ENCODE results near the gene SPATA32. TPM values are rescaled to one million over a fixed set of nuclear protein-coding genes. Genes with fewer than 3 reads are reported as not detected.

The SPATA32 gene
- total RNA-seq, 1 donor from 2014 or later = not detected

DNA sequence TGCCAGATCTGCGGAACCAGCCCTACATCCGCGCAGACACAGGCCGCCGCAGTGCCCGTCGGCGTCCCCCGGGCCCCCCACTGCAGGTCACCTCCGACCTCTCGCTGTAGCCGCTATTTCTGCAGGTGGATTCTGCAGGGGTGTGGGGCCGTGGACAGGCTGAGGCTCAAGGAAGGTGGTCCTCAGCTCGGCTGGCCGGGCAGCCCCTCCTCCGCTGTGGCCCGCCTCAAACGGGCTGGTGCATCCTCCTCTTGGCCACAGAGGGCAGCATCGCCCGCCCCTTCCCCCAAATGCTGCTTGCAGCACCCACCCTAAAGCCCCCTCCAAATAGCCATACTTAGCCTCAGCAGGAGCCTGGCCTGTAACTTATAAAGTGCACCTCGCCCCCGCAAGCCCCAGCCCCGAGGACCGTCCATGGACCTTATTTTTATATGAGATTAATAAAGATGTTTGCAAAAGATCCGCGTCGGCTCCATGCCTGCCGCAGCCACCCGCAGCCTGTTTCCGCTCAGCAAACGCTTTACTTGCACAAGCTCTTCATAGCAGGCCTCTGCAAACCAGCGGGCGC is 14.9 kb downstream of the SPATA32 start:
- TF ChIP-seq, protein P1, sequence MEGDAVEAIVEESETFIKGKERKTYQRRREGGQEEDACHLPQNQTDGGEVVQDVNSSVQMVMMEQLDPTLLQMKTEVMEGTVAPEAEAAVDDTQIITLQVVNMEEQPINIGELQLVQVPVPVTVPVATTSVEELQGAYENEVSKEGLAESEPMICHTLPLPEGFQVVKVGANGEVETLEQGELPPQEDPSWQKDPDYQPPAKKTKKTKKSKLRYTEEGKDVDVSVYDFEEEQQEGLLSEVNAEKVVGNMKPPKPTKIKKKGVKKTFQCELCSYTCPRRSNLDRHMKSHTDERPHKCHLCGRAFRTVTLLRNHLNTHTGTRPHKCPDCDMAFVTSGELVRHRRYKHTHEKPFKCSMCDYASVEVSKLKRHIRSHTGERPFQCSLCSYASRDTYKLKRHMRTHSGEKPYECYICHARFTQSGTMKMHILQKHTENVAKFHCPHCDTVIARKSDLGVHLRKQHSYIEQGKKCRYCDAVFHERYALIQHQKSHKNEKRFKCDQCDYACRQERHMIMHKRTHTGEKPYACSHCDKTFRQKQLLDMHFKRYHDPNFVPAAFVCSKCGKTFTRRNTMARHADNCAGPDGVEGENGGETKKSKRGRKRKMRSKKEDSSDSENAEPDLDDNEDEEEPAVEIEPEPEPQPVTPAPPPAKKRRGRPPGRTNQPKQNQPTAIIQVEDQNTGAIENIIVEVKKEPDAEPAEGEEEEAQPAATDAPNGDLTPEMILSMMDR (IDR thresholded peaks at IDR 0.05; ENCODE audit: partially characterized antibody, unreplicated experiment) = peak; percentile 61
- H3K4me1 Mint-ChIP-seq (ENCODE audit: low read depth, unreplicated experiment) = no peaks in the 10 kb centered on the region
- DNase-seq = peak; percentile 80
- H3K36me3 Mint-ChIP-seq (ENCODE audit: unreplicated experiment) = no peaks in the 10 kb centered on the region
- H3K9me3 Mint-ChIP-seq (ENCODE audit: unreplicated experiment) = peaks cover 4% of the 10 kb centered on the region
- H3K27ac Mint-ChIP-seq (ENCODE audit: unreplicated experiment) = peak overlapping the region; percentile 39
- H3K27me3 Mint-ChIP-seq (ENCODE audit: unreplicated experiment) = peaks cover 10% of the 10 kb centered on the region
- H3K4me3 Mint-ChIP-seq (ENCODE audit: unreplicated experiment) = peak overlapping the region; percentile 87

DNA sequence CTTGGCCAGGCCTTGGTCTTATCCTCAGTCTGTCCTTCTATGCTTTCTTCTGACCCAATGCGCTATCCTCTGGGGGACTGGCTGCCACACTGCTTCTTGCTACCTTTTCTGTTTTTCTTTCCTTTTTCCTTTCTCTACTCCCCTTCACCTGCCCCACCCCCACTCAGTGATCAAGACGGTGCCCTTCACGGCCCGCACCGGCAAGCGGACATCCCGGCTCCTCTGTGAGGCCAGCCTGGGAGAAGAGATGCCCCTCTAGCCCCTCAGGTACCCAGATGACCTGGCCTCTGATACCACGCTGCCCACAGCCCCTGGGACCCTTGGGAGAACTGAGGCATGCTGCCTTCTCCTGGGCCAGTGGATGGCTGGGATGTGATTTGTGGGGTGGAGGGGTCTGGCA is 15.6 kb downstream of the SPATA32 start:
- Mint-ChIP-seq H3K9me3 (ENCODE audit: unreplicated experiment) (peaks cover 4% of the 10 kb centered on the region), H3K27ac (ENCODE audit: unreplicated experiment) (no peak overlapping the region), H3K4me1 (ENCODE audit: low read depth, unreplicated experiment) (no peaks in the 10 kb centered on the region)

DNA sequence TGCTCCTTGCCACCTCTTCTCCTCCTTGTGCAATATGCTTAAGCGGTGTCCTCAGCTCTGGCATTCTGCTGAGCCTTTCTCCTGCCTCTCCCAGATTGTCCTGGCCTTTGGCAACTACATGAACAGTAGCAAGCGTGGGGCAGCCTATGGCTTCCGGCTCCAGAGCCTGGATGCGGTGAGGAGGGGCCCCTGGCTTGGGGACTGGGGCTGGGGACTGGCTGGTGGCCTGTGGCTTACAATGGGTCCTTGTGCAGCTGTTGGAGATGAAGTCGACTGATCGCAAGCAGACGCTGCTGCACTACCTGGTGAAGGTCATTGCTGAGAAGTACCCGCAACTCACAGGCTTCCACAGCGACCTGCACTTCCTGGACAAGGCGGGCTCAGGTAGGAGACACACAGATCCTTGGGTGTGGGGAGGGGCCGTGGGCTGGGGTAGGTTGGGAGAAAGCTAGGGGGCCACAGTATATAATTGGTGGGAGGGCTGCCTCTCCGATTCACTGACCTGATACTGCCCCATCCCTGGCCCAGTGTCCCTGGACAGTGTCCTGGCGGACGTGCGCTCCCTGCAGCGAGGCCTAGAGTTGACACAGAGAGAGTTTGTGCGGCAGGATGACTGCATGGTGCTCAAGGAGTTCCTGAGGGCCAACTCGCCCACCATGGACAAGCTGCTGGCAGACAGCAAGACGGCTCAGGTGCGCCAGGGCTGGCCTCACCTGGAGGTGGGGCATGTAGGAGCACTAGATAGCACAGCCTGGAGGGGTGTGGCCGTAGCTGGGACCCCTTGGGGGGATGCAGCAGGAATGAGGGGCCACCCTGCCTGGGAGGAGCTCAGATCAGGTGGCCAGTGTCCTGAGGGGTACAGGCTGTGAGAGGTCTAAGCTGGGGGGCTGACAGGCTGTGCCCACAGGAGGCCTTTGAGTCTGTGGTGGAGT is 16.9 kb downstream of the SPATA32 start:
- no peaks in the 10 kb centered on the region for H3K4me1 Mint-ChIP-seq (ENCODE audit: low read depth, unreplicated experiment)
- no peak overlapping the region for H3K27ac Mint-ChIP-seq (ENCODE audit: unreplicated experiment)
- no peaks in the 10 kb centered on the region for H3K36me3 Mint-ChIP-seq (ENCODE audit: unreplicated experiment)
- H3K4me3 Mint-ChIP-seq (ENCODE audit: unreplicated experiment) = no peak overlapping the region
- no peak for DNase-seq
- TF ChIP-seq, protein P1 (IDR thresholded peaks at IDR 0.05; ENCODE audit: partially characterized antibody, unreplicated experiment) = no peak
- peaks cover 14% of the 10 kb centered on the region for H3K27me3 Mint-ChIP-seq (ENCODE audit: unreplicated experiment)
- H3K9me3 Mint-ChIP-seq (ENCODE audit: unreplicated experiment) = peaks cover 2% of the 10 kb centered on the region

More for the DNA sequence above, 15.6 kb downstream of the SPATA32 start:
- DNase-seq = no peak
- TF ChIP-seq, protein P1 (IDR thresholded peaks at IDR 0.05; ENCODE audit: partially characterized antibody, unreplicated experiment) = no peak
- Mint-ChIP-seq H3K27me3 (ENCODE audit: unreplicated experiment) (peaks cover 10% of the 10 kb centered on the region), H3K36me3 (ENCODE audit: unreplicated experiment) (no peaks in the 10 kb centered on the region), H3K4me3 (ENCODE audit: unreplicated experiment) (peak overlapping the region; percentile 87)

DNA sequence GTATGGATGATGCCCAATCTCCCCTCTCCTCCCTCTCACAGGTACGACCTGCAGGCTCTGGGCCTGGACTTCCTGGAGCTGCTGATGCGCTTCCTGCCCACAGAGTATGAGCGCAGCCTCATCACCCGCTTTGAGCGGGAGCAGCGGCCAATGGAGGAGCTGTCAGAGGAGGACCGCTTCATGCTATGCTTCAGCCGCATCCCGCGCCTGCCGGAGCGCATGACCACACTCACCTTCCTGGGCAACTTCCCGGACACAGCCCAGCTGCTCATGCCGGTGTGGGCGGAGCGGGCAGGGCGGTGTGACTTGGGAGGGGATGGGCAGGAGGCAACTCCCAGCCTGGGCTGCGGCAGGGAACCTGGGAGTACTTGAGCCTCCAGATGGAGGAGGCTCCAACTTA is 18.1 kb downstream of the SPATA32 start:
- Mint-ChIP-seq H3K4me1 (ENCODE audit: low read depth, unreplicated experiment) (no peaks in the 10 kb centered on the region), H3K27me3 (ENCODE audit: unreplicated experiment) (peaks cover 16% of the 10 kb centered on the region), H3K9me3 (ENCODE audit: unreplicated experiment) (peaks cover 2% of the 10 kb centered on the region), H3K27ac (ENCODE audit: unreplicated experiment) (no peak overlapping the region), H3K36me3 (ENCODE audit: unreplicated experiment) (no peaks in the 10 kb centered on the region), H3K4me3 (ENCODE audit: unreplicated experiment) (no peak overlapping the region)
- DNase-seq = no peak
- TF ChIP-seq, protein P1 (IDR thresholded peaks at IDR 0.05; ENCODE audit: partially characterized antibody, unreplicated experiment) = no peak

DNA sequence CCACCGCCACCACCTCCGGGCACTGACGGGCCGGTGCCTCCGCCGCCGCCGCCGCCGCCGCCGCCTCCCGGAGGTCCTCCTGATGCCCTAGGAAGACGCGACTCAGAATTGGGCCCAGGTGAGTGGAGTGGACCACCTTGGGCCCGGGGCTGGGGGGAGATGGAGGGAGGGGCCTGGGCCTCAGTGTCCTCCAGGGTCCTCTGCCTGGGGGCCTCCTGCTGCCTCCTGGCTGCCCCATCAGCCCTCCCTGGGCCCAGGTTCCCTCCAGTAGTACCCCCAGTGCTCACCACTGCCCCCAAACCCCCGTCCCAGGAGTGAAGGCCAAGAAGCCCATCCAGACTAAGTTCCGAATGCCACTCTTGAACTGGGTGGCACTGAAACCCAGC is 19.9 kb downstream of the SPATA32 start:
- TF ChIP-seq, protein P1 (IDR thresholded peaks at IDR 0.05; ENCODE audit: partially characterized antibody, unreplicated experiment) = no peak
- no peak overlapping the region for H3K4me3 Mint-ChIP-seq (ENCODE audit: unreplicated experiment)
- no peak overlapping the region for H3K27ac Mint-ChIP-seq (ENCODE audit: unreplicated experiment)
- H3K27me3 Mint-ChIP-seq (ENCODE audit: unreplicated experiment) = peaks cover 14% of the 10 kb centered on the region
- no peaks in the 10 kb centered on the region for H3K4me1 Mint-ChIP-seq (ENCODE audit: low read depth, unreplicated experiment)
- peaks cover 5% of the 10 kb centered on the region for H3K36me3 Mint-ChIP-seq (ENCODE audit: unreplicated experiment)
- no peak for DNase-seq
- peaks cover 2% of the 10 kb centered on the region for H3K9me3 Mint-ChIP-seq (ENCODE audit: unreplicated experiment)

Measured in glutamatergic neuron (in vitro differentiated cells).